ENCODE data around the gene SLC2A9.

GRCh38 chr4:9906996-9907395 is 114.3 kb downstream of the SLC2A9 start:
- TF ChIP-seq POLR2AphosphoS5 (IDR thresholded peaks at IDR 0.05; ENCODE audit: low read depth, low read length) (no peak), TAF1 (IDR thresholded peaks at IDR 0.05; ENCODE audit: borderline replicate concordance, insufficient read depth, low read length) (no peak)
